Neural crest cell (in vitro differentiated cells): Measurements from ENCODE around the gene TRIM23. TPM values are rescaled to one million over a fixed set of nuclear protein-coding genes. Genes with fewer than 3 reads are reported as not detected.

Source experiments
- DNase-seq: peaks from one replicate; pipeline ENCODE4 v3.0.0; 2021; ENCODE audit warnings: low read depth, mixed read lengths, low spot score
- H3K27ac Mint-ChIP-seq: one replicate; pipeline ENCODE4 v1.8.0; 2021; ENCODE audit warnings: mild to moderate bottlenecking, mixed read lengths; ENCODE audit not compliant: unreplicated experiment
- H3K27me3 Mint-ChIP-seq: 2 replicates; pipeline ENCODE4 v1.8.0; 2021; ENCODE audit warnings: low read depth, mild to moderate bottlenecking, mixed read lengths
- H3K36me3 Mint-ChIP-seq: 2 replicates; pipeline ENCODE4 v1.8.0; 2021; ENCODE audit warnings: low read depth, mild to moderate bottlenecking, mixed read lengths
- H3K4me1 Mint-ChIP-seq: 2 replicates; pipeline ENCODE4 v1.8.0; 2021; ENCODE audit warnings: mixed read lengths
- H3K4me3 Mint-ChIP-seq: one replicate; pipeline ENCODE4 v1.8.0; 2021; ENCODE audit warnings: mild to moderate bottlenecking, mixed read lengths
- H3K9me3 Mint-ChIP-seq: 2 replicates; pipeline ENCODE4 v1.8.0; 2021; ENCODE audit warnings: mixed read lengths
- total RNA-seq: library from RNA; stranded (reverse); gene quantifications from 2 replicates; pipeline ENCODE4 v1.2.1, GENCODE V29; 2021
- TF ChIP-seq, protein P1 (sequence below): fragments of 200-600 bp; sonication (generic); conservative IDR thresholded peaks from 2 replicates; pipeline ENCODE4 v1.5.0; 2021; ENCODE audit warnings: antibody characterized with exemption, mild to moderate bottlenecking

The TRIM23 gene
- total RNA-seq, 1 donor from 2014 or later: 12.7 TPM

DNA sequence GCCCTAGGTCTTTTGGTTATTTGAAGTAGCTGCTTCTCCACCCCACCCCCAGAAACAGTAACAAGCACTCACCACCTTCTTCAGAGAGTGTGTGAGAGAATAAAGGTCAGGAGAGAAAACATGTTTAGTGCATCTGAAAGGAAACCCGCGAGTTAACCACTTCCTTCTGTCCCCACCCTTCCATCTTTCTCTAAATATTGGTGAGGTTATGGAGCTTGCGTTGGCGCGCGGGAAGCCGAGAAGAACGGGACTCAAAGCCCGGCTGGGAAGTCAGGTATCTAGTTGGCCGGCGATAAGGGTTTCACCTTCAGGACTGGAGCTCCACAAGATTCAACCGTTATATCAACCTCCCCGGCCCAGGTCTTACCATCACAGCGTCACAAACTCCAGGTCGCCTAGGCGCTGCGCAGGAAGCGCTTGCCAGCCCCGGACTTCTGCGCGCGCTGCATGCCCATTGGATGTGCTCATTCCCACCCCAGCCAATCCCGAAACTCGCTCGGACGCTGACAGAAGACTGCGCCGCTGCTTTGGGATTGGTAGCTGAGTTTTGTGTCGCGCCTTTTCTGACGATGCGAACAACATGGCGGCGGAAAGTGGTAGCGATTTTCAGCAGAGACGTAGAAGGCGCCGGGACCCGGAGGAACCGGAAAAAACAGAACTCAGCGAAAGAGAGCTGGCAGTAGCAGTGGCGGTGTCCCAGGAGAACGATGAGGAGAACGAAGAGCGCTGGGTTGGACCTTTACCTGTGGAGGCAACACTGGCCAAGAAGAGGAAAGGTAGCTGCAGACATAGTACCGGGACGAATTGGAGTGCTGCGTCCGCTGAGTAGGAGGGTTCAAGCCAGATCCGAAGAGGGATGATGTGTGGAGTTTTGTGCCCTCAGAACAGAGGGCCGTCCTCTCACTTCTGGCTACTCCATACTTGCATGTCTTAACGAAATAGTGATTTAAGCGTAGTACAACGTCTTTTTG is 61.1 kb downstream of the TRIM23 start, which contains the start of the genes CENPK and PPWD1:
Gene CENPK, minus strand, starts transcription at position 438 of the 971 bp plus-strand sequence. CDS start 8,261 bp downstream, outside the sequence.
Gene PPWD1, plus strand, starts transcription at position 566 of the 971 bp plus-strand sequence. Its CDS starts 15 bp downstream, at position 581.
- Mint-ChIP-seq H3K27me3 (no peaks in the 10 kb centered on the region), H3K9me3 (no peaks in the 10 kb centered on the region), H3K36me3 (peaks cover 5% of the 10 kb centered on the region), H3K4me3 (peak within 1 kb of the TSS; percentile 92), H3K27ac (peak within 1 kb of the TSS; percentile 97), H3K4me1 (peaks cover 37% of the 10 kb centered on the region)
- DNase-seq: peak; percentile 92
- TF ChIP-seq, protein P1, sequence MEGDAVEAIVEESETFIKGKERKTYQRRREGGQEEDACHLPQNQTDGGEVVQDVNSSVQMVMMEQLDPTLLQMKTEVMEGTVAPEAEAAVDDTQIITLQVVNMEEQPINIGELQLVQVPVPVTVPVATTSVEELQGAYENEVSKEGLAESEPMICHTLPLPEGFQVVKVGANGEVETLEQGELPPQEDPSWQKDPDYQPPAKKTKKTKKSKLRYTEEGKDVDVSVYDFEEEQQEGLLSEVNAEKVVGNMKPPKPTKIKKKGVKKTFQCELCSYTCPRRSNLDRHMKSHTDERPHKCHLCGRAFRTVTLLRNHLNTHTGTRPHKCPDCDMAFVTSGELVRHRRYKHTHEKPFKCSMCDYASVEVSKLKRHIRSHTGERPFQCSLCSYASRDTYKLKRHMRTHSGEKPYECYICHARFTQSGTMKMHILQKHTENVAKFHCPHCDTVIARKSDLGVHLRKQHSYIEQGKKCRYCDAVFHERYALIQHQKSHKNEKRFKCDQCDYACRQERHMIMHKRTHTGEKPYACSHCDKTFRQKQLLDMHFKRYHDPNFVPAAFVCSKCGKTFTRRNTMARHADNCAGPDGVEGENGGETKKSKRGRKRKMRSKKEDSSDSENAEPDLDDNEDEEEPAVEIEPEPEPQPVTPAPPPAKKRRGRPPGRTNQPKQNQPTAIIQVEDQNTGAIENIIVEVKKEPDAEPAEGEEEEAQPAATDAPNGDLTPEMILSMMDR: no peak

- no peak for DNase-seq
- Mint-ChIP-seq H3K27ac (no peak overlapping the region), H3K27me3 (no peaks in the 10 kb centered on the region), H3K9me3 (no peaks in the 10 kb centered on the region), H3K36me3 (peaks cover 5% of the 10 kb centered on the region), H3K4me3 (no peak overlapping the region), H3K4me1 (peaks cover 7% of the 10 kb centered on the region)
- TF ChIP-seq, protein P1: no peak
Observed at GRCh38 chr5:65556718-65557117, 67.4 kb downstream of the TRIM23 start.

GRCh38 chr5:65556181-65556580 is 68.0 kb downstream of the TRIM23 start:
- Mint-ChIP-seq H3K4me3 (no peak overlapping the region), H3K4me1 (peaks cover 2% of the 10 kb centered on the region), H3K36me3 (peaks cover 5% of the 10 kb centered on the region), H3K27ac (no peak overlapping the region), H3K27me3 (no peaks in the 10 kb centered on the region), H3K9me3 (no peaks in the 10 kb centered on the region)
- TF ChIP-seq, protein P1: no peak
- DNase-seq: no peak

DNA sequence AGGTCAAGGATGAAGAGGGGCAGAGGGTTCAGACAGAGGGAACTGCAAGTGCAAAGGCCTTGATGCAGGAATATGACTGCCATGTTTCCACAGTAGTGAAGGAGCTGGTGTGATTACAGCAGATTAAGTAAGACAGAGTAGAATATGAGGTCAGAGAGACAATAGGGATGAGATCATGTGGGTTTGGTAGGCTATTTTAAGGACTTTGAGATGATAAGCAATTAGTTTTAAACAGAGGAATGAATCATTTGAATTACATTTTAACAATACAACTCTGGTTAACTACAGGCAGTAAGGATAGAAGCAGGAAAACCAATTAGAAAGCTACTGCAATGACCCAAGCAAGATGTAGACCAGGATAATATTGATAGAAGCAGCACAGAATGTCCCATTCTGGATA is 68.8 kb downstream of the TRIM23 start:
- TF ChIP-seq, protein P1: no peak
- H3K36me3 Mint-ChIP-seq: peaks cover 5% of the 10 kb centered on the region
- no peak overlapping the region for H3K4me3 Mint-ChIP-seq
- H3K27me3 Mint-ChIP-seq: no peaks in the 10 kb centered on the region
- no peak for DNase-seq
- no peaks in the 10 kb centered on the region for H3K9me3 Mint-ChIP-seq
- no peak overlapping the region for H3K27ac Mint-ChIP-seq
- H3K4me1 Mint-ChIP-seq: no peaks in the 10 kb centered on the region

- Mint-ChIP-seq H3K4me1 (no peaks in the 10 kb centered on the region), H3K27ac (no peak overlapping the region), H3K9me3 (no peaks in the 10 kb centered on the region), H3K4me3 (no peak overlapping the region), H3K27me3 (no peaks in the 10 kb centered on the region), H3K36me3 (peaks cover 13% of the 10 kb centered on the region)
- TF ChIP-seq, protein P1: no peak
- no peak for DNase-seq
Observed at GRCh38 chr5:65553941-65554340, 70.2 kb downstream of the TRIM23 start.
